Small intestine (tissue), 16 donors: ENCODE measurements around the gene TRIM67. TPM values are rescaled to one million over a fixed set of nuclear protein-coding genes. Genes with fewer than 3 reads are reported as not detected.
"Not testable (repeated sequence)": the region's sequence is repeated elsewhere in the genome, so short reads cannot be mapped to it uniquely, and the experiment has no call there.

ENCODE experiments used
- DNase-seq, 2 donors: peaks; one replicate each; pipeline versions ENCODE4 v3.0.0 to v3.0.0-alpha.2; 2013
- FAIRE-seq: peaks from 2 replicates; lab custom pipeline; 2012; peaks lifted over from hg19 to GRCh38; lab: Jason Lieb, UNC
- H3K27ac ChIP-seq, 3 donors: one replicate each; pipeline ENCODE4 v1.5.1; 2013; ENCODE audit warnings: low read length in 2 of 3, mild to moderate bottlenecking in 2 of 3, control low read depth in 1 of 3, inconsistent platforms in 1 of 3, low read depth in 1 of 3, moderate library complexity in 1 of 3
- H3K27me3 ChIP-seq, 3 donors: one replicate each; pipeline ENCODE4 v1.6.1; 2013; ENCODE audit warnings: low read length in 3 of 3, inconsistent platforms in 1 of 3; ENCODE audit not compliant: control insufficient read depth in 3 of 3, insufficient read depth in 3 of 3
- H3K36me3 ChIP-seq, 3 donors: one replicate each; pipeline ENCODE4 v1.6.1; 2013; ENCODE audit warnings: low read length in 3 of 3, inconsistent platforms in 1 of 3, low read depth in 1 of 3, mild to moderate bottlenecking in 1 of 3, moderate library complexity in 1 of 3; ENCODE audit not compliant: control insufficient read depth in 3 of 3, insufficient read depth in 2 of 3
- H3K4me1 ChIP-seq, 3 donors: one replicate each; pipeline ENCODE4 v1.6.1; 2013; ENCODE audit warnings: low read length in 2 of 3, inconsistent platforms in 1 of 3, low read depth in 1 of 3, mild to moderate bottlenecking in 1 of 3, moderate library complexity in 1 of 3; ENCODE audit not compliant: control insufficient read depth in 3 of 3, insufficient read depth in 2 of 3
- H3K4me3 ChIP-seq, 3 donors: one replicate each; pipeline ENCODE4 v1.5.1; 2013; ENCODE audit warnings: low read length in 3 of 3, control low read depth in 1 of 3, inconsistent platforms in 1 of 3, low read depth in 1 of 3, mild to moderate bottlenecking in 1 of 3, moderate library complexity in 1 of 3
- H3K9me3 ChIP-seq, 2 donors: one replicate each; pipeline ENCODE4 v1.6.1; 2013; ENCODE audit warnings: low read depth in 1 of 2, low read length in 1 of 2; ENCODE audit not compliant: control insufficient read depth in 2 of 2, insufficient read depth in 1 of 2
- WGBS, 3 donors: extraction: QIAGEN DNeasy Blood & Tissue Kit; methylation state at CpG; one replicate each; pipeline ENCODE4 v1.1.7; 2013; 5-methylcytosine and 5-hydroxymethylcytosine counted together
- long read RNA-seq, 10 donors: transcript quantifications; one replicate each; lab custom pipeline, GENCODE V29; 2026
- polyA plus RNA-seq, 4 donors: library from polyadenylated mRNA; stranded (reverse) in 3 of 4; unstranded in 1 of 4; fragments of 200-250 nt in 3 of 4; fragments of 120-200 nt in 1 of 4; gene quantifications; one replicate each; pipeline versions ENCODE4 v1.2.1 to v1.2.3, GENCODE V29; 2013
- donor health status: healthy with polysubstance abuse.
- donor health status: control.
- donor health status: control.
- donor health status: Bipolar disorder and iron deficiency.
- donor health status: healthy.

Gene TRIM67
- under 1 TPM in 3 of 4 donors, not detected in 1; under 0.01 to 0.39 (median 0.21) TPM for polyA plus RNA-seq
- long read RNA-seq, donor 1: 0 reads
- long read RNA-seq, donor 2: 0 reads
- long read RNA-seq, donor 3: 0 reads
- long read RNA-seq, donor 4: 0 reads
- long read RNA-seq, donor 5: 0 reads
- long read RNA-seq, donor 6: 0 reads
- long read RNA-seq, donor 7: 0 reads
- long read RNA-seq, donor 8: 0 reads
- long read RNA-seq, donor 9: 0 reads
- long read RNA-seq, donor 10: 0 reads

DNA sequence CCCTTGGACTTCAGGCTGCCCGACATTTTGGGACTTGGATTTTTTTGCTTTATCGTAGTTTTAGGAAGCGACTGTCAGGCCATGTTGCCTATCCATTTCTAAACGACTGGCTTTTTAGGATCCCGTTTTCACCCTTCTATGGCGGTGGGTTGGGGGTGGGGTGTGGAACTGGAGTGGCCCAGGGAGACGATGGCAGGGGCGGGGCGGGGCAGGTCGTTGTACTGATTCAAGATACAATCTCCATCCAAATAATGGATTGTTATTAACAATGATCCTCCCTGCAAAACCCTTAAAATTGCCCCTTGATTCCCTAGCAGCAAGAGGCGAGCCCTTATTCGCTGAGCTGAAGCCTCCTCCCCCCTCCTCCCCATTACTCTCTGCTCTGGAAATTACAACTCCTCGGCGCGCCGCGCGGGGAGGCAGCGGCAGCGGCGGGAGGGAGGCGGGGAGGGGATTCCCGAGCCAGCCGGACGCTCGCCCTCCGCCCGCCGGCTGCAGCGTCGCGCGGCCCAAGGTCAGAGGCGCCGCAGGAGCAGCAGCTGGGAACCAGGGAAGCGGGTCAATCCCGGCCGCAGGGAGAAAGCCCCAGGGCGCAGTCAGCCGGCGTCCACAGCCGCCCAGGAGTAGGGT lies at the start of gene TRIM67:
TSS of gene TRIM67 (plus strand) at position 392 of the 630 bp plus-strand sequence. CDS start 912 bp downstream, outside the sequence.
- 2 to 4% (median 2%) methylated on average over 33 to 42 of the region's 42 CpGs for WGBS, 3 donors
- Histone ChIP-seq H3K4me3 (peak within 1 kb of the TSS in 2 of 3 donors; percentile 0 to 24), H3K9me3 (no peaks in the 10 kb centered on the region), H3K27me3 (peaks cover 17 to 67% (median 35%) of the 10 kb centered on the region in 3 donors), H3K27ac (no peak within 1 kb of the TSS), H3K36me3 (no peaks in the 10 kb centered on the region), H3K4me1 (peaks cover 0 to 4% (median 4%) of the 10 kb centered on the region in 3 donors)
- peak in 1 of 2 donors; percentile 11 for DNase-seq
- FAIRE-seq: no peak

DNA sequence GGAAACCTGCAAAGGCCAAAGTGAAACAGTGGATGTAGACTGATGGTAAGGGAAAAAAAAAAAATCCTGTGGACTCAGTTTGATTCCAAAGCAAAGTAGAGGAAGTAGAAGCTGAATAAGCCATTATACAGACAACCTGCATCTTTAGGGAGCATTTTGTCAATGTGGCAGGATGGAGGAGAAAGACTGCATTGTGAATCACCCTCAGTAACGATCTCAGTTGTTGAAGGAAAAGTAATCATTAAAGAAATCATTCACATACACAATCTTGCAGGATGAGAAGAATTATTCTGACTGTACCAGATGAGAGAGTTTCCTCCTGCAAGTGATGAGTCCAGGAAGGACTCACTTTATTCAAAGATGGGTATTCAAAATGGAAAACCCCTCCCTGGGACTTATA lies 45.1 kb upstream of the TRIM67 start:
- Histone ChIP-seq H3K27ac (no peak overlapping the region), H3K4me1 (no peaks in the 10 kb centered on the region), H3K4me3 (no peak overlapping the region), H3K9me3 (peaks cover 0 to 4% of the 10 kb centered on the region in 2 donors), H3K36me3 (no peaks in the 10 kb centered on the region), H3K27me3 (peaks cover 0 to 4% (median 2%) of the 10 kb centered on the region in 3 donors)
- FAIRE-seq: no peak
- 14 to 44% (median 24%) methylated on average over 1 of the region's 1 CpG for WGBS, 3 donors
- no peak for DNase-seq

DNA sequence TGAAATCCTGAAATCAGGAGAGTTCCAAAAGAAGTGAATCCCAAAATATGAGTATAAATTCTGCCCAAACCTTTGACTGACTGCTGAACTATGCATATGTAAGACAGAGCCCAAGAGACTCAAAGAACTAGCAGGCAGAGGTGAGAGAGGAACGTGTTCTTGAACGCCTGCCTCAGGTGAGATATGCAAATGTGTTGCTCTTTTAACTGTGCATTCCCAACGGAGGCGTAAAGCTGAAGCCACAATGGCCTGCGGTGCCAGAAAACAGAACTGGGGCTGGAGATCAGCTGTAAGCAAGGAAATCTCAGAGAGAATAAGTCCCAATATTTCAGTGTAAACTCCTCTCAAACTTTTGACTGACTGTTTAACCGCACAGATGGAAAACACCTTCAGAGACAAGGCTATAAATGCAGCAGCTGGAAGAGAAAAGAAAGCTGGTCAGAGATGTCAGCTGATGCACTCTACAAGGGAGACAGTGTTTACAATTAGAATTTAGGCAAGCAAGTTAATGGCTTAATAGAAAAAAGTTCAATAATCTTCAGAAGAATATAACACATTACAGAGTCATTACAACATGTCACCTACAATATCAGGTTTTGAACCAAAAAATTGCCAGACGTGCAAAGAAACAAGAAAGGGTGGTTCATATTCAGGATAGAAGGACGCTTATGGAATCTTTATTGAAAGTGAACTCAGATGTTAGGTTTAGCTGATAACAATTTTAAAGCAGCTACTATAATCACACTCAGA lies 43.0 kb upstream of the TRIM67 start:
- Histone ChIP-seq H3K27me3 (peaks cover 0 to 4% (median 2%) of the 10 kb centered on the region in 3 donors), H3K4me3 (no peak overlapping the region), H3K4me1 (no peaks in the 10 kb centered on the region), H3K9me3 (peaks cover 0 to 4% of the 10 kb centered on the region in 2 donors), H3K36me3 (no peaks in the 10 kb centered on the region), H3K27ac (no peak overlapping the region)
- DNase-seq (no peak), FAIRE-seq (no peak)
- WGBS, 3 donors: 51 to 56% (median 54%) methylated on average over 8 of the region's 8 CpGs

DNA sequence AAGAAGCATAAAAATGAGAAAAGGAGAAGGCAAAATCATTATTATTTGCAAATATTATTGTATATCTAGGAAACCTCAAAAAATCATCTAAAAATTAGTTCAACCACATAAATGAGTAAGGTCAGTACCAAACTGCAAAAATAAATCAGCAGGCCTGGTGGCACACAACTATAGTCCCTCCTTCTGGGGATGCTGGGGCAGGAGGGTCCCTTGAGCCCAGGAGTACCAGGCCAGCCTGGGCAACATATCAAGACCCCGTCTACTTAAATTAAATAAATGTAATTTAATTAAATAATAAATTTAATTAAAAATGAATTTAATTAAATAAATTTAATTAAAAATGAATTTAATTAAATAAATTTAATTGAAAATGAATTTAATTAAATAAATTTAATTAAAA lies 40.3 kb upstream of the TRIM67 start:
- no peak for DNase-seq
- no peak for FAIRE-seq
- no peaks in the 10 kb centered on the region for H3K36me3 ChIP-seq
- H3K9me3 ChIP-seq: peaks cover 0 to 4% of the 10 kb centered on the region in 2 donors
- H3K27ac ChIP-seq: no peak overlapping the region
- WGBS, 3 donors: 86 to 93% (median 91%) methylated on average over 1 of the region's 1 CpG
- H3K4me3 ChIP-seq: no peak overlapping the region
- no peaks in the 10 kb centered on the region for H3K4me1 ChIP-seq
- H3K27me3 ChIP-seq: peaks cover 0 to 4% (median under 1%) of the 10 kb centered on the region in 3 donors

DNA sequence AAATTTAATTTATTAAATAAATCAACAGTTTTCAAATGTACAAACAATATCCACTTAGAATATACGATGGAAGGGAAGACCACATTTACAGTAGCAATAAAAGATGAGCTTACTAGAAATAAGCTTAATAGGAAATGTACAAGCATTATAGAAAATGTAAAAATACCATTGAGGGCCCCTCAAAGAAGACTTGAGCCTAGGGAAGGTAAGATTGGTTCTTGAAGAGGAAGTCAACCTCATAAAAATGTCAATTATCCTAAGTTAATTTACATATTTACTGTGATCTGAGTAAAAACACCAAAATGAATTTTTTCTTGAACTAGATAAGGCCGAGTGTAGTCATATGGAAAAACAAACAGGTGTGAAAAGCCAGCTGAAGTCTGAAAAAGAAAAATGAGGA lies 39.7 kb upstream of the TRIM67 start:
- Histone ChIP-seq H3K4me3 (no peak overlapping the region), H3K27me3 (peaks cover 0 to 7% (median 0%) of the 10 kb centered on the region in 3 donors), H3K4me1 (no peaks in the 10 kb centered on the region), H3K36me3 (no peaks in the 10 kb centered on the region), H3K27ac (no peak overlapping the region), H3K9me3 (peaks cover 0 to 7% of the 10 kb centered on the region in 2 donors)
- DNase-seq (no peak), FAIRE-seq (no peak)
- WGBS, 3 donors: 79 to 87% (median 82%) methylated on average over 2 of the region's 2 CpGs

DNA sequence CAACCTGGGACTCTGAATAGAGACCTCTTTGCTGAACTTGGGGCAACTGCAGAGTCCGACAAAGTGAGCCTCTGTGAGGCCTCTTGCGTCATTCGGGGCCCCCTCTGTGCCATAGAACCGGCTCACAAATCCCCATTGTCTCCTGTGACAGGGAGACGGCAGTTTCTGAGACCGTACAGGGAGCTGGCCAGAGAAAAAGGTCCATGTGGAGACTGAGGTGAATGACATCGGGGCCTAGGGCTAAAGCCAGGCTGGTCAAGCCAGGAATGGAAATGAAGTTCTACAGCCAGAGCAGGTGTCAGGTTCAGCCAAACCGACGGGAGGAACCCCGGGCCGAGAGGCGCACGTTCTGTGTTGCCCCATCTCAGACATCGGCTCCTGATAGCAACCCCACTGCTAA lies 37.1 kb upstream of the TRIM67 start:
- DNase-seq (no peak), FAIRE-seq (no peak)
- Histone ChIP-seq H3K27me3 (peaks cover 0 to 4% (median 0%) of the 10 kb centered on the region in 3 donors), H3K36me3 (no peaks in the 10 kb centered on the region), H3K4me3 (no peak overlapping the region), H3K9me3 (peaks cover 0 to 3% of the 10 kb centered on the region in 2 donors), H3K27ac (no peak overlapping the region), H3K4me1 (no peaks in the 10 kb centered on the region)
- 91 to 96% (median 95%) methylated on average over 14 of the region's 14 CpGs for WGBS, 3 donors

GRCh38 chr1:231125972-231126580 lies 35.8 kb upstream of the TRIM67 start:
- no peak overlapping the region for H3K4me3 ChIP-seq
- H3K27ac ChIP-seq: no peak overlapping the region
- no peak for FAIRE-seq
- no peaks in the 10 kb centered on the region for H3K36me3 ChIP-seq
- no peaks in the 10 kb centered on the region for H3K4me1 ChIP-seq
- DNase-seq: no peak
- 68 to 78% (median 72%) methylated on average over 9 of the region's 9 CpGs for WGBS, 3 donors
- peaks cover 0 to 2% (median 0%) of the 10 kb centered on the region in 3 donors for H3K27me3 ChIP-seq
- peaks cover 0 to 3% of the 10 kb centered on the region in 2 donors for H3K9me3 ChIP-seq

GRCh38 chr1:231127106-231127505 lies 34.8 kb upstream of the TRIM67 start:
- not testable (repeated sequence) for H3K4me3 ChIP-seq, FAIRE-seq, H3K9me3 ChIP-seq, H3K4me1 ChIP-seq, H3K27me3 ChIP-seq, H3K36me3 ChIP-seq, H3K27ac ChIP-seq, DNase-seq
- WGBS, 3 donors: 84 to 86% (median 85%) methylated on average over 6 of the region's 6 CpGs
